Peyer's patch (tissue), 4 donors: ENCODE data around the gene SLC26A8. TPM values are rescaled to one million over a fixed set of nuclear protein-coding genes. Genes with fewer than 3 reads are reported as not detected.

ENCODE experiments used
- DNase-seq, 3 donors: peaks; one replicate each; pipeline ENCODE4 v3.0.0-alpha.2; 2017 to 2019
- H3K27ac ChIP-seq, 4 donors: fragments of 200-600 bp; sonication (generic); one replicate each; pipeline ENCODE4 v1.5.1; 2016 to 2019
- H3K27me3 ChIP-seq, 2 donors: fragments of 200-600 bp; sonication (generic); one replicate each; pipeline ENCODE4 v1.5.1; 2019
- H3K36me3 ChIP-seq, 3 donors: fragments of 200-600 bp; sonication (generic); one replicate each; pipeline ENCODE4 v1.5.1; 2016 to 2019
- H3K4me1 ChIP-seq, 4 donors: fragments of 200-600 bp; sonication (generic); one replicate each; pipeline ENCODE4 v1.5.1; 2016 to 2019
- H3K4me3 ChIP-seq, 4 donors: fragments of 200-600 bp; sonication (generic); 1 replicate in 3 of 4; 2 replicates in 1 of 4; pipeline ENCODE4 v1.5.1; 2016 to 2019; ENCODE audit warnings: mild to moderate bottlenecking in 1 of 4
- H3K9me3 ChIP-seq, 4 donors: fragments of 200-600 bp; sonication (generic); one replicate each; pipeline ENCODE4 v1.5.1; 2016 to 2019; ENCODE audit warnings: mild to moderate bottlenecking in 1 of 4
- CTCF ChIP-seq, 6 experiments: fragments of 450-650 bp in 4 of 6; fragments of 200-600 bp in 2 of 6; sonication (generic) in 1 of 6; IDR thresholded peaks; one replicate each; pipeline ENCODE4 v1.5.1; 2017 to 2019; ENCODE audit warnings: antibody characterized with exemption in 6 of 6, mild to moderate bottlenecking in 3 of 6, moderate library complexity in 1 of 6
- POLR2A ChIP-seq, 2 donors: fragments of 450-650 bp; IDR thresholded peaks; one replicate each; pipeline ENCODE4 v1.5.1; 2017; ENCODE audit warnings: antibody characterized with exemption in 2 of 2, mild to moderate bottlenecking in 2 of 2, moderate library complexity in 2 of 2
- total RNA-seq, 4 donors: library from RNA; depleted of rRNA; stranded (reverse); fragments of >200 nt; gene quantifications; one replicate each; pipeline ENCODE4 v1.1.0, GENCODE V29; 2016

The SLC26A8 gene
- total RNA-seq, 4 donors from 2014 or later = 1.7 TPM; not detected in 3

GRCh38 chr6:35905141-35905785 is 119.2 kb downstream of the SLC26A8 start:
- Histone ChIP-seq H3K27me3 (no peaks in the 10 kb centered on the region), H3K4me1 (no peaks in the 10 kb centered on the region), H3K9me3 (peaks cover 0 to 7% (median 0%) of the 10 kb centered on the region in 4 donors), H3K4me3 (no peak overlapping the region), H3K36me3 (peaks cover 0 to 15% (median 0%) of the 10 kb centered on the region in 3 donors), H3K27ac (no peak overlapping the region)
- DNase-seq = no peak
- TF ChIP-seq POLR2A (IDR thresholded peaks at IDR 0.05) = no peak
- TF ChIP-seq CTCF (IDR thresholded peaks at IDR 0.05) = no peak

GRCh38 chr6:35903679-35904078 is 120.8 kb downstream of the SLC26A8 start:
- H3K4me3 ChIP-seq = no peak overlapping the region
- H3K9me3 ChIP-seq = peaks cover 0 to under 1% (median 0%) of the 10 kb centered on the region in 4 donors
- H3K27ac ChIP-seq = no peak overlapping the region
- DNase-seq = no peak
- TF ChIP-seq POLR2A (IDR thresholded peaks at IDR 0.05) = no peak
- no peak for TF ChIP-seq CTCF (IDR thresholded peaks at IDR 0.05)
- peaks cover 0 to 9% (median 0%) of the 10 kb centered on the region in 3 donors for H3K36me3 ChIP-seq
- no peaks in the 10 kb centered on the region for H3K4me1 ChIP-seq
- H3K27me3 ChIP-seq = no peaks in the 10 kb centered on the region

- TF ChIP-seq CTCF (IDR thresholded peaks at IDR 0.05) (no peak), POLR2A (IDR thresholded peaks at IDR 0.05) (no peak)
- no peak overlapping the region for H3K27ac ChIP-seq
- H3K4me3 ChIP-seq = no peak overlapping the region
- H3K4me1 ChIP-seq = no peaks in the 10 kb centered on the region
- no peaks in the 10 kb centered on the region for H3K9me3 ChIP-seq
- DNase-seq = no peak
- H3K36me3 ChIP-seq = peaks cover 0 to 9% (median 0%) of the 10 kb centered on the region in 3 donors
- no peaks in the 10 kb centered on the region for H3K27me3 ChIP-seq
Measured at GRCh38 chr6:35900448-35900847, 124.0 kb downstream of the SLC26A8 start.

GRCh38 chr6:35898003-35898402 is 126.4 kb downstream of the SLC26A8 start:
- Histone ChIP-seq H3K4me1 (no peaks in the 10 kb centered on the region), H3K36me3 (no peaks in the 10 kb centered on the region), H3K9me3 (no peaks in the 10 kb centered on the region), H3K27me3 (no peaks in the 10 kb centered on the region), H3K27ac (no peak overlapping the region), H3K4me3 (no peak overlapping the region)
- no peak for TF ChIP-seq POLR2A (IDR thresholded peaks at IDR 0.05)
- TF ChIP-seq CTCF (IDR thresholded peaks at IDR 0.05) = no peak
- no peak for DNase-seq

GRCh38 chr6:35897486-35897885 is 127.0 kb downstream of the SLC26A8 start:
- Histone ChIP-seq H3K4me1 (no peaks in the 10 kb centered on the region), H3K4me3 (no peak overlapping the region), H3K27ac (no peak overlapping the region), H3K27me3 (no peaks in the 10 kb centered on the region), H3K36me3 (no peaks in the 10 kb centered on the region), H3K9me3 (no peaks in the 10 kb centered on the region)
- TF ChIP-seq POLR2A (IDR thresholded peaks at IDR 0.05) (no peak), CTCF (IDR thresholded peaks at IDR 0.05) (no peak)
- DNase-seq = no peak
